Activated CD4-positive, alpha-beta T cell treated with anti-CD3 and anti-CD28 coated beads, Interleukin-2, amount 50 U/mL, for 16 hours (primary cell): ENCODE results near the gene CDC42BPG.

Experiments
- DNase-seq: peaks from one replicate; pipeline ENCODE4 v3.0.0-alpha.2; 2020

CDC42BPG gene

DNA sequence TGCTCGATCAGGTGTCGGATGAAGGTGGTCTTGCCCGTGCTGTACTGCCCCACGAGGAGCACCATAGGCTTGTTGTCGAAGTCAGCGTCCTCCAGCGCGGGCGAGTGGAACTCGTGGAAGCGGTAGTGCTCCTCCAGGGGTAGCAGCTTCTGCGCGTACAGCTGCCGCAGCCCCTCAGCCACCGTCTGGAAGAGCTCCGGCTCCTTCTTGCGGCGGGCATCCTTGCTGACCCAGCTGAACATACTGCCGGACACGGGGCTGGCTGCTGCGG is 33.7 kb upstream of the CDC42BPG start:
- no peak for DNase-seq

DNA sequence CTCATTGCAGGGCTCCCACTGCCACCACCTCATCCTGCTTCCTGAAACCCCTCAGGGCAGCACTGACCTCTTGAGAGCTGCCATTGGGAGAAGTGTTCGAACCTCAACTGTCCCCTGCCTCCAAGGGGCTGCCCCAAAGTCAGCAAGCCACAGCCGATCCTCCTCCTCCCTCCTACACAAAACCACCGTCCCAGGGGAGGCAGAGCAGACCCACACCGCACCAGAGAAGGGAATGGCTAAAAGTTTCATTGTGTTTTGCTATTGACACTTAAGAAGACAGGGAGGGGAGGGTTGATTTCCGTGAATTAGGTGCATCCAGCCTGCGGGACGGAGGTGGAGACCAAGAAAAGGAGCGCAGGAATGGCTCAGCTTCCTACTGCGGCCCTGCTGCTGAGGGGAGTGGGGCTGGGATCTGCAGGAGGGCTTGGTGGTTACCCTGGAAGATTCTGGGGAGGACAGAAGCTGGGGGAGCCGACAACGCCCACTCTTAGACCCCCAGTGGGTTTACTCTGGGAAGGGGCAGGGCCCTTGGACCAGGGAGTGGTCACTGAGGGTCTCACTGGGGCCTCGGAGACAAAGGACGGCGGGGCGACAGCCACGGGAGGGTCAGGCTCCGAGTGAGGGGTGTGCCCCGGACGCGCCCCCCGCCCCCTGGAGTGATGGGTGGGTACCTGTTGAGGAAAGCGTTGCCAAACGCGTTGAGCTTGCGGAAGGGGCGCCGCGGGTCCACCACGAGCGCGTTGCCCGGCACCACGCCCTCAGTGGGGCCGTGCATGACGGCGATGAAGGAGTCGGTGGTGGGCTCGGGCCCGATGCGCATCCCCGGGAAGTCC is 33.2 kb upstream of the CDC42BPG start:
- peak; percentile 43 for DNase-seq

DNA sequence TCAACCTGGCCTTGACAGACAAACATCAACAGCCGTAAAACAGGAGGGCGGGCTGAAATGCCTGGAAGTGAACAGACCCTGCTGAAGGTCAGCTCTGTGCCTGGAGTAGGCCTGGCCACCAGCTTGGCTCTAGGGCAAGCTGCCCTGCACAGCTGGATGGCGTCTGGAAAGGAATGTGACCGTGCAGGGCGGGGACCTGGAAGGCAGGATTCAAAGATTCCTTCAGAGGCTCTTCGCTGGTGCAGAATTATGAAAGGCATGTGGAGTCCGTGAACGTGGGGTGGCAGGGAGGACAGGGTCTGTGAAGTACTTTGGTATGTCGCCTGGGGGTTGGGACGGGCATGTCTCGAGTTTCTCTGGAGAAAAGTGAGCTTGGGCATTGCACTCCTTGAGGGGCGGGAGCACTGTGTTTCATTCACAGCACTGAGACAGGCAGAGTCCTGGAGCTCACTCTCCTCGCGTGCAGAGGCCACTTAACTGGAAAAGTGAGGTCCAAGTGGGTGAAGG is 32.4 kb upstream of the CDC42BPG start:
- DNase-seq, result peak; percentile 28

DNA sequence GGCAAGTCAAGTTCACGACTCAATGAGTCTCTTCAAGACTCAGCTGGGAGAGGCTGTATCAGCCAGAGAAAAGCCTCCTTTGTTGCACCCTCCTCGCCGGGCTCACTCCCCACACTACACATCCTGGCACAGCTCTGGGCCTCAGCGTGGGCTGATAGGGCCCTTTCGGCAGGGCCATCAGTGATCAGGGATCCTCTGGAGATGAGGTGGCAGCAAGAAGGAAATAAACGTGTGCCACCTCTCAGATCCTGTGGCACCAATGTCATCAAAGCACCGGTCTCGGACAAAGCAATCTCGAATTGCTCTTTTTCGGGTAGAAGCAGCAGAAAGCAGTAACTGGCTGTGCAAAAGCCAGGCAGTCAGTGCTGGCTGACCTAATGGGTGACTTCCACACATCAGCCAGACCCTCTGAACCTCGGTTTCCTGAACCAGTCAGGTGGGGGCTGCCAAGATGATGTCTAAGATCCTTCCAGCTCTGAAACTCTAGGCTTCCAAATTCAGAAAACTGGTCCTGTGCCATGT is 31.8 kb upstream of the CDC42BPG start:
- DNase-seq, result peak; percentile 66

DNA sequence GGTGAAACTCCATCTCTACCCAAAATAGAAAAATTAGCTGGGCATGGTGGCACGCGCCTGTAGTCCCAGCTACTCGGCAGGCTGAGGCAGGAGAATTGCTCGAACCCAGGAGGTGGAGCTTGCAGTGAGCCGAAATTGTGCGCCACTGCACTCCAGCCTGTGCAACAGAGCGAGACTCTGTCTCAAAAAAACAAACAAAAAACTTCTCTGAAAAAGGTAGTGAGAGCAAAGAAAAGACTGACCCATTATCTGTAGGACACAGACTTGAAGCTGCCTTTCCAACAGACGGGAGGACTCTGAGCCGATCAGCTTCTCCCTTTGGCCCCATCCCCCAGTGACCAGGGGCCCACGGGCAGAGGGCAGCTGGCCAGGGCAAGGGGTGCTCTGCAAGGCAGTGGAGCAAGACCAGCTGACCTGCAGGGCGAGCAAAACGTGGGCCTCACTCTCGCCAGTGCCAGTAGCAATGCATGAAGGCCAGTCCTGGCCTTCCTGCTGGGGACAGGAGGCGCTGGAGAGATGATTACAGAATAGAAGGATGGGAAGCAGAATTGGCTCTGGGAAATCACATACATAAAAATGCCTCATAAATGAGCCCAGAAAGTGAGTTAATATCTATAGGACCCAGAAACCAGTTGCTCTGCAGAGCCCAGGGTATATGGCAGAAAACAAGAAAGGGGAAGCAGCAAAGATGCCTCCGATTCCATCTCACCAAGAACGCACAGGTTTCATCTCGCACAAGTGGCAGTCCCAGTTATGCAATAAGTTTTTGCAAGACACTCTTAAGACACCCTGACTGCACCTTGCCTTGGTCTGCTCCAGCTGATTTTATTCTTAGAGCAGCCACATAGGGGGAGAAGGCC is 31.1 kb upstream of the CDC42BPG start:
- no peak for DNase-seq

DNA sequence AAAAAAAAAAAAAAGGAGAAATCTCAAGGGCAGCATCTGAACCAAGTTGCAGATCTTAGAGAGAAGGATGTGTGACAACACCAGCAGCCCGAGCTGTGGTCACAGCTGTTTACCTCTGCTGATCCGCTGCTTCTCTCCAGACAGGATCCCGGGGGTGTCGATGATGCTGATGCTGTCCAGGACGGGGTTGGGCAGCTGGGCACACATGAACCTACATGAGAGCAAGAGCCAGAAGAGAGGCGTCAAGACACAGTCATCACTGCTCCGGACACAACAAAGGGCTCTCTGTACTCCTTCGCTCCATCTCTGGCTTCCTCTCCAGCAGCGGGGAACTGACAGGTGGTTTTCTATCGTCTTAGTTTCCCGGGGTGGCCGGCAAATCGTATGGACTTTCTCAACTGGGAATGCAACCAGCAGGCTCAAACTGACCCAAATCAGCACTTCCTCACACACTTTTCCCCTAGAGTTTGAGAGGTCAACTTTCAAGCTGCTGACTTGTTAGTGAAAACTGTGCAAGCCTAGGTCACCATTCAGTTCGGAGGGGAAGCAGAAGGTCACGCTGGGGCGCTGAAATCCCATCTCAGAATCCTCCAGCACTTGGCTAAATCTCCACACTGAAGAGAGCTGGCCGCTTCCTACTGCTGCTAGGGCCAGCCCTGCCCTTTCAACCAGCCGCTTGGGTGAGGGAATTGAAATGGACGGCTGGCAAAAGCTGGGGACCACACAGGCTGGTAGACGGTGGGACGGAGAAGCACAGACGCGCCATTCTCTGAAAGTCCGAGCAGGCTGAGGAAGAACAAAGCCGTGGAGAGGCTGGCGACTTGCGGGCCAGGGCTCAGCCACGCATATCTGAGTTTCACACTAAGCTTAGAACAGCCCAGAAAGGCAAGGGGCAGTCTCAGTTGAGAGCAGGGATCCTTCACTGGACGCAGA is 30.1 kb upstream of the CDC42BPG start:
- DNase-seq, result peak; percentile 20

DNA sequence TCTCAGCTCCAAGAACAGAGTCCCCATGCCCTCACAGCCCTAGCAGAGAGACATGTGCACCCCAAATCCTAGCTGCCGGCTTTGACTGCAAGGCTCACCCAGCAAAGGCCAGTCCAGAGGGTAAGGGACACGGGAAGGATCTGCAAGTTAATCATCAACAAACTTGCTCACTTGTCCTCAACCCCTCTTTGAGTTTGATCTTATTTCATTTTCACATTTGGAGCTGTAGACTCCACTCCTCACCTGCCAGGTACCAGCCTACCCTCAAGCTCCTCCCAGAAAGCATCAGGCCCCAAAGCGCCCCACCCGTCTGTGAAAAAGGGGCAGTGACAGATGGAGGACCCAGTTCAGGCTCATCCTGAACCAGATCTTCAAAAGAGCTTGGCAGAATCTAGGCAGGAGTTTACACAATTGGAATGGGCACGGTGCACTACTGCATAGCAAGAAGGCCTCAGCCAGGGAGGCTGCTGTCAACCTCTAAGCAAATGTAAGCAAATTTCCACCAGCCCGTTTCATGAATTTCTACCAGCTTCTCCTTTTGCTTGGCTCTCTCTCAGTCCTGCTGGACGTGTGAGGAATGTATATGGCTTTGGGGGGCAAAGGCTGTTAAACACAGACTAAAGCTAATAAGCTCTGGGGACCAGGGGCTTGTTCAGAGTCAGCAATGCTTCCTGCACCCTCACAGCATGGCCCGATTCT is 28.5 kb upstream of the CDC42BPG start:
- DNase-seq, result no peak

DNA sequence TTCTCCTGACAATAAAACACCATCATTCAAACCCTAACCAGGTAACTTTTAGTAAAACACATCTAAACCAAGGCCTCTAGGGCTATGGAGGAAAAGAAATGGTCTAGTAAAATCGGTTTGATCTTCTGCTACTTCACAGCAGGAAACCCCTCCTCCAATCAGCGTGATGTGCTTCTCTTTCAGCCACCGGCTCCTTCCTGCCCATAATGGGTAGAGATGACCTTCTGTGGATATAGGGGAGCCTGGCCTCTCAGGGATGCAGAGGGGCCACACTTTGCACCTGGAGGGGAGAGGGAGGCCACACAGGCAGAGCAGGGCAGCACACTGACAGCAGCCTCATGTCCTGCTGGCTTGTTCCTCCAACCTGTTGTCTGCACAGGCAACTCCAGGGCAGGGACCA is 27.0 kb upstream of the CDC42BPG start:
- no peak for DNase-seq

DNA sequence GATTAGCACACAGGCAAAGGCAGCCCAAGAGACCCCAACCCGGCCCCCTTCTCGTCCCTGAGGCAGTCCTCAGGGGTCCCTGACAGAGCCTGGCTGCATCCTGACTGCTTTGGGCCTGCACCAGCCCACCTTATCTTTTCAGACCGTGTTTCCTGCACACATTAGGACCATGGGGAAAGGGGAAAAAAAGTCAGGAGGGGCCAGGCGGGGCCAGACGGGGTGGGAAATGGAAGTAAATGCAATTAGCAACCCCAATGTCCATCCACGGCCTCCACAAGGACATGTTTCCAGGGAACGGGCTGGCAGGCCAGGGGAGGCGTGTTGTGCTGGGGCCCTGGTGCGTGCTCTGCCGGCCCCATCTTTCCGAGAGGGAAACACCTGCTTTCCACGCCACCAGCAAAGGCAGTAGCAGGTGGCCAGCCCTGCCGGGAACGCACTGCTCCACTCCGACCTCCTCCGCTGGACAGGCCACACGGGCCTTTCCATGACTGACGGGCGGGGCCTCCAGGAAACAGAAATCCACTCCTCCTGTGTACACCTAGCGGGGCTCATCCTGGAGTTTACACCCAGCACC is 26.5 kb upstream of the CDC42BPG start:
- DNase-seq, result no peak

DNA sequence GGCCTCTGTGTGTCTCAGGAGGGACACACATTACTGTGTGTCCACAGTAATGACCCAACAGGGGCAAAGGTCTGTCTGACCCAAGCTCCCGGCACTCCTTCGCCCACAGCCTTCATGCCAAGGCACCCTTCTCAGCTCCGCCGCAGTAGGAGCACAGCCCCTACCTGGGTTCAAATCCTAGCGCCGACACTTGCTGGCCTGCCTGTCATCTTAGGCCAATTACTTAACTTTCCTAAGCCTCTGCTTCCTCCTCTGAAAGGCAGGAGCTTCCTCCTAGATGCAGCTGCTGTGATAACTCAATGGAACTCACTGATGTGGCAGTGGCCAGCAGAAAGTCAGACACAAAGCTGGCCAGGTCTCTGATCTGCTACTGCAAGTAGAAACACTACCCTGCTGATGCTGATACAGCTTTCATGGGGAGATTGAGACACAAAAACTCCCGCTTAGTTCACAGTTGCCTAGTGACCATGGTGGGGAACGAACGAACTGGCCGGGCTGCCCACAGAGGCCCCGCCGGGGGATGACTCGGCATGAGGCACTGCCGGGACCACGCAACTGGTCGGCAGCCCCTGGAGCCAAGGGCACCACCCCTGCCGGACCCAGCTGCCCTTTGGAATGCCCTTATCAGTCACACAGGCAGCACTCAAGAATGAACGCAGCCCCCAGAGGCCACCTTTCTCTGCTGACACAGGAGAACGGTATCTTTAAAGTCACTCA is 25.9 kb upstream of the CDC42BPG start:
- DNase-seq, result no peak

DNA sequence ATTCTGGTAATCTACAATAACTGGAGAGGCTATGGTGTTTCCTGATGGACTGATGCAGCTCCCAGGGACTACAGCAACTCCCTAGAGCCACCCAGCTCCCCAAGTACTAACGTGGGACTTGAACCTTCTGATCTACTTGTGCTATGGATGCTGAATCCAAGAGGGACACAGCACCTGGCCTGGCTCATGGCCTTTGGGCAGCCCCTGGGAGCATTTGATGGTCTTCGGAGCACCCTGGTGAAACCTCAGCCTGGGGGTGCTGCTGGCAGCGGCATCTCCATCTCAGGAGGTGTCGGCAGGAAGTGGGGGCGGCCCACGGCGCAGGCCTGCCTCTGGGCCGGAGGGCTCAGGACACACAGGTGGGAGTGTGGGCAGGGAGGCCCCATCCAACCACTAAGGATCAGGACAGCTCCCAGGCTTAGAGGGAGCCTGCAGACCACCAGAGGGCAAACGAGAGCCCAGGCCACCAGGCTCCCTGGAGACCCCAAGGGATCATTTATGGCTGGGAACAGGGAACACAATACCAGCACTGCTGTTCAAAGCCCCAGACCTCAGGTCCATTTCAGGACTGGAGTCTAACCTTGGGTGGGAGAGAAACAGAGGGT is 25.2 kb upstream of the CDC42BPG start:
- DNase-seq, result peak; percentile 17

DNA sequence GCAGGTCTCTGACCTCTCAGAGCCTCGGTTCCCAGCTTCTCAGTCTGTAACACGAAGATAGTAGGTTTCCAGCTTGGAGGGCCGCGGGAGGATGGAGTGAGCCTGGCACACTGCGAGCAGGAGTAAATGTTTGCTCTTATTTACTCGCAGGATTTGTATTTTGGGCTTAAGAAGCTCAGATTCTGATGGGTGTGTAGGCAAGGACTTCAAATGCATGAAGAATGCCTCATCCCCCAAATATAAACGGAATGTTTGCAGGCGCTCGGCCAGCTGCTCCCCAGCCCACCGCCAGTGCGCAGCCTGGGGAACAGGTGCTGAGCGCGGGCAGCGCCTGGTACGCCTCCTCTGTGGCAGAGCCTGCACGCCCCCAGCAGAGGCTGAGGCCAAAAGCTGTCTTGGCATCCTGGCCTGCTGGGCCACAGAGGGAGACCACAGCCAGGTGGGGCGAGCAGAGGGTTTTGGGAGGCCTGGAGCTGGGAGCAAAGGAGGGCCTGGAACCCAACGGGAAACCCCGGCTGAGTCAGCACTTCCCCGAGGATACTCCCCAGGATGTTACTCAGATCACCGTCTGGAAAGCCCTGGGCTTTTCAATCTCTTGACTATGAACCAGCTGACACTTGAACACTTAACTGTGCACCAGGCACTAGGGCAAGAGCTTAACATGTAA is 24.6 kb upstream of the CDC42BPG start:
- peak; percentile 50 for DNase-seq

DNA sequence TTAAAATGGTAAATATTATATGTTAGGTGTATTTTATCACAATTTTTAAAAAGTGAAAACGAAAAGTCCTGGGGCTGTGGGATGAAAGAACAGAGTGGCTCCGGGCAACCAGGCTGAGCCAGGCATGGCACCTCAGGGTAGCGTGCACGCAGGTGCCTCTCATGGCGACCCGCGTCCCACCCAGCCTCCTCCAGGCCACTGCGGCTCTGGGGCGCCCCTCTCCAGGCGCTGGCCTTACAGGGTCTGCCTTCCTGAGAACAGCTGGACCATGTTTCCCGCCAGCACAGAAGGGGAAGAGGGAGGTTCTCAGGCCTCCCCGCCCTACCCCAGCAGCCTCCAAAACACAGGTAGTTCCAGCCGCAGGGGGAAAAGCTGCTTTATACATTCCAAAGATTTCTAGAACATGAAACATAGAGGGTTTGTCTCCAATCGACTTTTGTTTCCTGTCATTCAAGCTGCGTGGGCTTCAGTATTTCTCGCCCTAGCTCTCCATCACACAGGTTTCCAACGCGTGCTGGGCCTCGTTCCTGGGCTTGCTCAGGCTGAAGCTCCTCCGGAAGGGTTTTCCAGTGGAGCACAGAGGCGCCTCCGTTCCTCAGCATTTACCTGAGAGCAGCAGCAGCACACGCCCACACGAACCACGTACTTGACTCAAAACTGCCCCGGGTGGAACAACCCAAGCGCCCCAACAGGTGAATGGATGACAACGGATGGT is 23.5 kb upstream of the CDC42BPG start:
- DNase-seq, result no peak

DNA sequence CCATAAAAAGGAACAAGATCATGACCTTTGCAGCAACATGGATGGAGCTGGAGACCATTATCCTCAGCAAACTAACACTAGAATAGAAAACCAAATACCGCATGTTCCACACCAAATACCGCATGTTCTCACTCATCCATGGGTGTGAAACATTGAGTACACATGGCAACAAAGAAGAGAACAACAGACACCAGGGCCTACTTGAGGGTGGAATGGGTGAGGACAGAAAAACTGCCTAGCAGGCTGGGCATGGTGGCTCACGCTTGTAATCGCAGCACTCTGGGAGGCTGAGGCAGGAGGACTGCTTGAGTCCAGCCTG is 21.7 kb upstream of the CDC42BPG start:
- DNase-seq, result peak; percentile 27

DNA sequence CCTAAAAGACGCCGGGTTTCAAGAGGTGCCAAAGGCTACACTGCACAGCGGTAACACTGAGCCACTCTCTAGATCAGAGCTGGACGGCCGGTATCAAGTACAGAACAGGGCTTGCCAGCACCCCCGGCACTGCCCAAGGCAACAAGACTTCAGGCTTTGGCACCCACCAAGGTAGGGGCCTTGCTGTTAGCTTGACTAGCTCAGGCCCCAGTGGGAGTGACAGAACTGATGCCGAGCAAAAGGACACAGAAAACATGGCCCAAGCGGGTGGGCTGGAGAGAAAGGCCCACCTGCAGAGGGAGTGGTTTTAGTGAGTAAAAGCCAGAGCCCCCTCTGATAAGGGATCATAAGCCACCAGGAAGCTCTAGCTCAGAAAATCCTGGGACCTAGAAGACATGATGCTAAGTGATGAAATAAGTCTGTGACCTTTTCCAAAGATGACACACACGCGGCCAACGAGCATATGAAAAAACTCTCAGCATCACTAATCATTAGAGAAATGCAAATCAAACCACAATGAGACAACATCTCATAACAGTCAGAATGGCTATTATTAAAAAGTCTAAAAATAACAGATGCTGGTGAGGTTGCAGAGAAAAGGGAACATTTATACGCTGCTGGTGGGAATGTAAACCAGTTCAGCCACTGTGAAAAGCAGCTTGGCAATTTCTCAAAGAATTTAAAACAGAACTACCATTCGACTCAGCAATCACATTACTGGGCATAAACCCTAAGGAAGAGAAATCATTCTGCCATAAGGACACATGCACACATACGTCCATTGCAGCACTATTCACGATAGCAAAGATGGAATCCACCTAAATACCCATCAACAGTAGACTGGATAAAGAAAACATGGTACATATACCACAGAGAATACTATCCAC is 21.1 kb upstream of the CDC42BPG start:
- peak; percentile 71 for DNase-seq

DNA sequence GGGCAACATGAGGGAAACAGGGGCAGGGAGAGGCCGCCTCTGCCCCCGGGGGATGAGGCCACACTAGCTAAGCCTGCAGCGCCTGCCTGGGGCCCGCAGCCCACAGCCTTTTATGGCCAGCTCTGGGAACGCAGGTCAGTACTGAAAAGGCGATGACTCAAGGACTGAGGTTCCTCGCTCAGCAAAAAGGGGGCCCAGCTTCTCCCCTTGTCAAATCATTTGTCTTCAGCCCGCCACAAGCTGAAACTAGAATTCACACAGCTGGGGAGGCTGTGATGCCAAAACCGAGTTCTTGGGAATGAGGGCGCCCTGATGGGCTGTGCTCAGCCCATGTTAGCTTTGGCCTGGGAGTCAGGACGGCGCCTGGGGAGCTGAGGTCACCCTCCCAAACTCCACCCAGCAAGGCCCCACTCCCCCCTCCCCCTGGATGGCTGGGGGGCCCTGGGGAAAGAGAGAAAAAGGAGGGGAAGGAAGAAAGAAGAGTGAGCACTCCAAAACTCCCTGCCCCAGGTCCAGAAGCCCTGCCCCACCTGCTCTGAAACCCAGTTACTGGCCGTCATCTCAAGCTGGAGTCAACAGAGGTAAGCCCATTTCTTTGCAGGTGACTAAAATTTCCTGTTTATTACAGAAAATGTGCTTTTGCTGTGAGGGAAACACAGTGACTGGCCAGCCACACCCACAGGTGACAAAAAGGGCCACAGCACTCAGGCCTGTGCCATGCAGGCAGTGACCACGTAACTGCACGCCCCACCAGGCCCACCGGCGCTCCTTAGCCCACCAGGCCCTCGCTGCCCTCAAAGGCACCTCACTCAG is 20.2 kb upstream of the CDC42BPG start:
- DNase-seq, result peak; percentile 69

DNA sequence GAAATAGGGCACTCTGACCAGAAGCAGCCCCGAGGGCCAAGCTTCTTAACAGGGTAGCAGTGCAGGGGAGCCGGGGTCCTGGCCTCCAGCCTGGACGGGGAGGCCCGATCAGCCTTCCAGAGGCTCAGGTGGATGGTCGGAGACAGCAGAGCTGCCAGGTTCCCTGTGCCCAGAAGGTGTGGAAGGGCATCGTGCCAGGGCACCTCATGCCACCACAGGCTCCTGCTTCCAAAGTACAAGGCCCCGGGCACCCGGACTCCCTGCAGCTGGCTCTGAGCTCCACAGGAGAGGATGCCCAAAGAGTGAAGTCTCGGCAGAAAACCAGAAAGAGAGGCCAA is 19.7 kb upstream of the CDC42BPG start:
- DNase-seq, result no peak
